HG02981 (cell line): ENCODE results near the gene ESR2.
"Not testable (repeated sequence)": the region's sequence is repeated elsewhere in the genome, so short reads cannot be mapped to it uniquely, and the experiment has no call there.

Experiments used
- ATAC-seq: cut with Tn5 transposase; IDR thresholded peaks from one replicate; pipeline ENCODE4 v1.9.1; 2021; ENCODE audit warnings: mild to moderate bottlenecking, moderate library complexity; ENCODE audit not compliant: unreplicated experiment

Gene ESR2

DNA sequence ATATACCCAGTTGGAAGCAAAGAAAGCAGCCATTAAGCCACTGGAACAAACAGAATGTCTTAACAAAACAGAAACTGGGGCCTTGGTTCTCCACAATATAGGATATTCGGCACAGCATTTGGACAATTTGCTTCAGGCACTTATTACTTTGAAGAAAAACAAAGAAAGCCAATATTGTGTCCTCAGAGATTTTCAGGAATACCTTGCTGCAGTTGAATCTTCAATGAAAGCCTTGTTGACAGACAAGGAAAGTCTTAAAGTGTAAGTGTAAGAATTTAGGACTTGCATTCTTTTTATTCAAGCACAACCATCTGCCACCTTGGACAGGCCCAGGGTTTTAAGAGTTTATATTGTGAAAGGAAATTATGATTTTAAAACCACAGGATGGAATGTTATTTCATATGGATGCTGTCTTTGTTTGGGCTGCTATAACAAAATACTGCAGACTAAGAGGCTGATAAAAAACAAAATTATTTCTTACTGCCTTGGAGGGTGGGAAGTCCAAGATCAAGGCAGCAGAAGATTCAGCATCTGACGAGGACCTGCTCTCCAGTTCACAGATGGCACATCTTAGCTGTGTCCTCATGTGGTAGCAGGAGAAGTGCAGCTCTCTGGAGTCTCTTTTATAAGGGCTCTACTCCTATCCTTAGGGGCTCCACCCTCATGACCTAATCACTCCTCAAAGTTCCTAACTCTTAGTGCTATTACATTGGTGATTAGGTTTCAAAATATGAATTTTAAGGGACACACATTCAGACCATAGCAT is 244.4 kb downstream of the ESR2 start:
- no peak for ATAC-seq

GRCh38 chr14:64045091-64045490 is 249.1 kb downstream of the ESR2 start:
- no peak for ATAC-seq

DNA sequence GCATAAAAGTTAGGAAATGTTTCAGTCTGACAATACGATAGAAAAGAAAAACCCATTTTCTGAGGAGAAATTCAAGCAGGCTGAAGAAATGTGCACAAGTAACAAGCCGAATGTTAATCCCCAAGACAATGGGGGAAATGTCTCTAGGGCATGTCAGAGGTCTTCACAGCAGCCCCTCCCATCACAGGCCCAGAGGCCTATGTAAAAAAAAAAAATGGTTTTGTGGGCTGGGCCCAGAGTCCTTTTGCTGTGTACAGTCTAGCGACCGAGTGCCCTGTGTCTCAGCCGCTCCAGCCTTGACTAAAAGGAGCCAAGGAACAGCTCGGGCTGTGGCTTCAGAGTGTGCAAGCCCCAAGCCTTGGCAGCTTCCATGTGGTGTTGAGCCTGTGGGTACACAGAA is 250.9 kb downstream of the ESR2 start:
- not testable (repeated sequence) for ATAC-seq

DNA sequence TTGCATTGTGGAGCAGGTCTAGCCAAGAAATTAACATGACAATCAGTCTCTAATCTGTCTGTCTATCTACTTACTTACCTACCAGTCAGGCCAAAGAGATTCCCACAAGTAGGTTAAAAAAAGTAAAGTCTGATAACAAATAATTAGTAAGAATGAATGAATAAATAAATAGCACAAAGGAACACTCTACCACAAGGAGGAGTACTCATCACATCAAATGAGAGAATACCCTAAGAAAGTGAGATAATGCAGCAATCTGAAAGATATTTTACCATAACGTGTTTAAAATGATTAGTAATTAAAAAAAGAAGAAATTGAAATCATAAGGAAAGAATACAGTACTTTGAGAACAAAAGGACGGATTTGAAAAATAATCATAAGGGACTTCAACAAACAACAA is 254.1 kb downstream of the ESR2 start:
- no peak for ATAC-seq

DNA sequence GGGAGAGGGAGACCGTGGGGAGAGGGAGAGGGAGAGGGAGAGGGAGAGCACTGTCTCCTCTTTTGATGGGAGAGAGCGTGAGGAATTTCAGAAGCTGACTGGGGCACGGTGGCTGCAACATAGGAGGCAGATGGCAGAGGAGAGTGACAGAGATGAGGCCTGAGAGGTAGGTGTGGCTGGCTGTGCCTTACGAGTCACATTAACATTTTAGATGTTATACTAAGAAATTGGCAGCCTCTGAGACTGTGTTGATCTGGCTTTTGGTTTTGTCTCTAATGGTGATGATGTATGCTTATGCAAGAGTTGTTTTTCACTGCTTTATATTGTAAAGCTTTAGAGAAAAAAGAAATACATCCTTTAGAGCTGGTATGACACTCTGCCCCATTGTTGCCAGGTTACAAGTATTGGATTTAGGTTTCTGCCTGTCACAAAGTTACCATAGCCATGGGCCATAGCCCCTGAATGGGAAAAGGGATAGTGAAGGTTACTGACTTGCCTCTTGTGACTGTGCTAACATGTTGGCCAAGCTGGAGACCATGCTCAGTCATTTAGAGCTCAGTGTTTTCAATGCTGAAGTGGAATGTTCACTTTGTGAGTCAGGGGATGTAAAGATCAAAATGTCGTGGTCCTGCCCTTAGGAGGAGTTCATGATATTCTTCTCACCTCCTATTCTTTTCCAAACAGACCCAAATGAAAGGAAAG is 255.2 kb downstream of the ESR2 start:
- ATAC-seq, result no peak

DNA sequence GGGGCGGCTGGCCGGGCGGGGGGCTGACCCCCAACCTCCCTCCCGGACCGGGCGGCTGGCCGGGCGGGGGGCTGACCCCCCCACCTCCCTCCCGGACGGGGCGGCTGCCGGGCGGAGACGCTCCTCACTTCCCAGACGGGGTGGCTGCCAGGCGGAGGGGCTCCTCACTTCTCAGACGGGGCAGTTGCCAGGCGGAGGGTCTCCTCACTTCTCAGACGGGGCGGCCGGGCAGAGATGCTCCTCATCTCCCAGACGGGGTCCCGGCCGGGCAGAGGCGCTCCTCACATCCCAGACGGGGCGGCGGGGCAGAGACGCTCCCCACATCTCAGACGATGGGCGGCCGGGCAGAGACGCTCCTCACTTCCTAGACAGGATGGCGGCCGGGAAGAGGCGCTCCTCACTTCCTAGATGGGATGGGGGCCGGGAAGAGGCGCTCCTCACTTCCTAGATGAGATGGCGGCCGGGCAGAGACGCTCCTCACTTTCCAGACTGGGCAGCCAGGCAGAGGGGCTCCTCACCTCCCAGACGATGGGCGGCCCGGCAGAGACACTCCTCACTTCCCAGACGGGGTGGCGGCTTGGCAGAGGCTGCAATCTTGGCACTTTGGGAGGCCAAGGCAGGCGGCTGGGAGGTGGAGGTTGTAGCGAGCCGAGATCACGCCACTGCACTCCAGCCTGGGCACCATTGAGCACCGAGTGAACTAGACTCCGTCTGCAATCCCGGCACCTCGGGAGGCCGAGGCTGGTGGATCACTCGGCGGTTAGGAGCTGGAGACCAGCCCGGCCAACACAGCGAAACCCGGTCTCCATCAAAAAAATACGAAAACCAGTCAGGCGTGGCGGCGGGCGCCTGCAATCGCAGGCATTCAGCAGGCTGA is 256.1 kb downstream of the ESR2 start:
- not testable (repeated sequence) for ATAC-seq

DNA sequence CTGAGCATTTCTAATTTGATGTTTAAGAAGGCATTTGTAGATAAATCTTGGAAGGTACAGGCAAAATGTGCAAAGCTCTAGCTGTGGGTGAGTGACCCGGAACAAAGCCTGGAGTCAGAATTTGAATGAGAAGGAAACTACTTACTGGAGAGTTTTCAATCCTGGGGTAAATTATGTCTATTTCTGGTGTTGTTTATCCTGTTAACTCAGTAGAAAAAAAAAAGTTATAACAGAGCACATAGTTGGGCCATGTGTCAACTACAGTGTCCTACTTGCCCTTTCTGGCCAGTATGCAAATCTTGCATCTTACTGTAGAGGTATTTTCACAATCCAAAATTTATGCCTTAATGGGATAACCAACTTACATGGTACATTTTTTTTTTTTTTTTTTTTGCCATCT is 259.0 kb downstream of the ESR2 start:
- no peak for ATAC-seq
